ENCODE measurements around the gene UNC93A.
"Not testable (repeated sequence)": the region's sequence is repeated elsewhere in the genome, so short reads cannot be mapped to it uniquely, and the experiment has no call there.

Gene UNC93A

GRCh38 chr6:167317172-167317571 lies 26.1 kb downstream of the UNC93A start:
- DNase-seq, result no peak

DNA sequence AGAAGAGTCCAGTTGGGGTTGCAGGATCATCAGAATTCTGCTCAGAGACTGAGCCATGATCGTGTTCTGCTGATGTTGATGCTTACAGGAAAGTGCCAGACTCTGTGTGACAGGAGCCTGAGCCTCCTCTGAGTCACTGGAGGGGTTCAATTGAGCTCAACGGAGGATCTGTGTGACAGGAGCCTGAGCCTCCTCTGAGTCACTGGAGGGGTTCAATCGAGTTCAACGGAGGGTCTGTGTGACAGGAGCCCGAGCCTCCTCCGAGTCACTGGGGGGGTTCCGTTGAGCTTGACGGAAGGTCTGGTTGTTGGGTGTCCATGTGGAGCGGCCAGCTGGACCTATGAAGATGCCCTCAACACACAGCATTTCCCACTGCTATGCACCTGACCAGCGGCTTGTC lies 27.2 kb downstream of the UNC93A start:
- not testable (repeated sequence) for DNase-seq

DNA sequence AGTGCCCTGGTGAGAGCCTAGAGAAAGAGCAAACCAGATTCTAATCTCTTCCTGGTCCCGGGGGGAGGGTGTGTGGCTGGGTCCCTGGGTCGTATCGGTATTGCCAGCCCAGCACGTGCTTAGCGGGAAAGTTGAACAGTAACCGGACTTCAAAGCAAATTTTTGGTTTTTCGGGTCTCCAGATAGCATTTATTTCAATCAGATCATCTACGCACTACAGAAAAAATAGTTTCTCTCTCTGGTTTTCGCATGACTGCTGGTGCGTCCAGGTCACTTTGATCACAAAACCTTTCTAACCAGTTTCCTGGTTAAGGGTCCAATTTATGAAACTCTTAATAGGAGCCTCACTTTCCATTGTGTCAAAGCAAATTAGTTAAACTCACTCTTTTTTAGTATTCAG lies 27.7 kb downstream of the UNC93A start:
- not testable (repeated sequence) for DNase-seq

DNA sequence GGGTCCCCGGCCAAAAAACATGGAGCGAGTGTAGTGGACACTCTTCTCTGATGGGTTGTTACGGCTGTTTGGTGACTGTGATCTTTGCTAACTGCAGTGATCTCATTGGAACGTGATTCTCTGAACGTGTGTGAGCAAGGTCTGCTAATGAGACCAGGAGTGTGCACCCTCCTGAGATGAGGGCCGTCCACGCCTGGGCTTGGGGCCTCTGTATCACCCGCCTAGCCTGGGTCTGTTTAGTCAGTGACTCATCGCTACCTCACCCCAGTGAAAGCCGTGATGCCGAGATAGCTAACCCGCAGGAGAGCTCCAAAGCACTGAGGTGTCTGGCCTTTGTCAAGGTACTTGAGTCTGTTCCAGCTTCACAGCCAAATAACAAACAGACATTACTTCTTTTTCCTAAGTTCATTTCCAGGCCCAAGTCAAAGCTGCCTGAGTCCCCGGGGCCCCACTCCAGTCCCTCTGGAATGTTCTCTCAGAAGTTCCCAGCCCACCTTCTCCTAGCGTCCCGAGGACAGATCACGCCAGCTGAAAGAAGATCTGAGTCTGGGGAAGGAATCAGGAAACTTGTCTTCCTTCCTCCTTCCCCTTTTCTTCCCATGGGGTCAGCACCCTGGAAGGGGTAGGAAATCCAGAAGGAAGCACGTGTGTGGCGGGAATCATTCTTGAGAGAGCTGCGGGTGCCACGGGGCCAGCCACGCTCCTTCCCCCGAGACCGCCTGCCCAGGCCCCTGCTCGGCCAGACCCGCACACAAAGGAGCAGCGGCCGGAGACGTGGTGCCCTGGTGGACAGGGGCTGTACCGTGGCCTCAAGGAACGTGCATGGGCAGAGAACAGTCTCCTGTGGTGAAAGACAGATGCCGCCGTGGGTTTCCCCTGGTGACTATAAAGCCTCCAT lies 29.0 kb downstream of the UNC93A start:
- not testable (repeated sequence) for DNase-seq

- DNase-seq, result not testable (repeated sequence)
Measured at GRCh38 chr6:167320754-167321056, 29.6 kb downstream of the UNC93A start.

- not testable (repeated sequence) for DNase-seq
Measured at GRCh38 chr6:167321185-167321584, 30.1 kb downstream of the UNC93A start.

- DNase-seq, result no peak
Measured at GRCh38 chr6:167323111-167323510, 32.0 kb downstream of the UNC93A start.

DNA sequence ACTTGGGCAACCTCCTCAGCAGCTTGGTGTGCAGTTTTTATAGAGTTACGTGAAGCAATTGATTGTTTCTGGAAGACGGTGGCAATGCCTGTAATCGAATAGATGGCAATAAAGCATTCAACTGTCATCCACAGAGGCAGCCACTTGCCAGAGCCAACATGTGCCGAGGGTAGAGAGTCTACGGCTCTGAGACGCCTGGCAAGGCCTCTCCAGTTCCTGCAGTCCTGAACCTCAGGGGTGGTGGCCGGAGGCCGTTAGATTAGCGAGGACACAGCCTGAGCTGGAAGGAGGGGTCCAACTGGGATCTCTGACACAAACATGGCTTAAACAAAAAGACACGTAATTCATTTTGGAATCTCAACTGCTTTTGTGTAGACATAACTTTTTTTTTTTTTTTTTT lies 33.0 kb downstream of the UNC93A start:
- DNase-seq, result no peak

DNA sequence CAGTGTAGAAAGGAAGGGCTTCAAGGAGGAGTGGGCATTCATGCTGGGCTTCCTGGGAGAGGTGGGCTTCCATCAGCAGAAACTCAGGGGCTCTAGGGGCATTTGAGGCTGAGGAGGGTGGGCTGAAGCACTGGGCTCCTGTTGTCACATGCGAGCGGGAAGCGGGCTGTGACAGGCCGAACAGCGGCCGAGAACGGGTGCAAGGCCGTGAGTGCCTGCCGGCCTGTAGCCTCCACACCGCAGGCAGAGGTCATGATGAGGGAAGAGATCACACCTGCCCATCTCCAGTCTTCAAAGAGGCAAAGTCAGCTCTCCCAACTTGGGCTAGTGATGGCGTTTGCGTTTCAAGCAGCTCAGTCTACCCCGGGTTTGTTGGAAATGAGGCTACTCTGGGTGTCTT lies 34.7 kb downstream of the UNC93A start:
- no peak for DNase-seq

DNA sequence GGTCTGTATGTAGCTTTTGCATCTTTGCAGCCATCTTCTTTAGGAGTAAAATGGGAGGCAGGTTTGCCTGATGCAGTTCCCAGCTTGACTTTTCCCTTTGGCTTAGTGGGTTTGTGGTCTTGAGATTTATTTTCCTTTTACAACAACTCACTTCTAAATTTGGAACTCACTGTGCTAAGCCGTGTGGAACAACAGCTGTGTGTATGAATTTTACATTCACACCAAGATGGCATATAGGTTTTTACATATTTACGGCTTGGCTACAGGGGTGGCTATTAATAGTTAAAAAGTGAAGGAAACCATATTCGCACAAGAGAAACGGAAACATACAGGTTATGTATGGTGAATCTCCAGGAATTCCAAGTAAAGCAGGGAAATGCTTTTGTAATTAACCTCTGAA lies 36.3 kb downstream of the UNC93A start:
- no peak for DNase-seq

GRCh38 chr6:167328086-167328485 lies 37.0 kb downstream of the UNC93A start:
- DNase-seq, result no peak

- no peak for DNase-seq
Measured at GRCh38 chr6:167329014-167329413, 37.9 kb downstream of the UNC93A start.

DNA sequence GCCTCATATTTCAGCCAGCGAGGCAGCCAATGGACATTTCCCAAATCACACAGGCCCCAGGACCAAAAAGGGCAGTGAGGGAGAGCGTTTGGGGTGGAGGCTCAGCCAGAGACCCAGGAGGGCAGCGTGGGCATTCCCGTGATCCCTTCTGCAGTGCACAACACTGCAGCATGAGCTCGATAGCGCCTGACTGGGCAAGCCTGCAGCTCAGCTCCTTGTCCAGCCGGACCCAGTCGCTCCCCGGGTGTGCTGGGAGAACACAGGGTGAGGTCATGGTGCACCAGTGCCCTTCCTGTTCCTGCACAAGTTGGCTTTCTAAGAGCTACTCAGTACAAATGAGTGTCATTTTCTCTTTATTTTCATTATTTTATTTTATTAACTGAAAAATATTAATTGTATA lies 39.6 kb downstream of the UNC93A start:
- DNase-seq, result no peak

DNA sequence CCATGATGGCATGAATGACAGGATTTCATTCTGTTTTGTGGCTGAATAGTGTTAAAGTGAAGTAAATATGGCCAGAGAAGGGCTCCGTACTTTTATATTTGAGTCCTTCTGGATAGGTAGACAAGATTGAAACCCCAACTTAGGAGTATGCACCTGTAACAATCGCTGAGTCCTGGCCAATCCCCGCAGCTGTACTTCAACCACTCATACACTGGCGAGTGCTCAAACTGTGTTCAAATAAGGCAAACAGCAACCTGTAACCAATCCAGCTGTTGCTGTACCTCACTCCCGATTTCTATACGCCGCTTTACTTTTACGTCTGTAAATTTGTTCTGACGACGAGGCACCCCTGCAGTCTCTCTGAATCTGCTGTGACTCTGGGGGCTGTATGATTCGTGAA lies 40.5 kb downstream of the UNC93A start:
- DNase-seq, result no peak

DNA sequence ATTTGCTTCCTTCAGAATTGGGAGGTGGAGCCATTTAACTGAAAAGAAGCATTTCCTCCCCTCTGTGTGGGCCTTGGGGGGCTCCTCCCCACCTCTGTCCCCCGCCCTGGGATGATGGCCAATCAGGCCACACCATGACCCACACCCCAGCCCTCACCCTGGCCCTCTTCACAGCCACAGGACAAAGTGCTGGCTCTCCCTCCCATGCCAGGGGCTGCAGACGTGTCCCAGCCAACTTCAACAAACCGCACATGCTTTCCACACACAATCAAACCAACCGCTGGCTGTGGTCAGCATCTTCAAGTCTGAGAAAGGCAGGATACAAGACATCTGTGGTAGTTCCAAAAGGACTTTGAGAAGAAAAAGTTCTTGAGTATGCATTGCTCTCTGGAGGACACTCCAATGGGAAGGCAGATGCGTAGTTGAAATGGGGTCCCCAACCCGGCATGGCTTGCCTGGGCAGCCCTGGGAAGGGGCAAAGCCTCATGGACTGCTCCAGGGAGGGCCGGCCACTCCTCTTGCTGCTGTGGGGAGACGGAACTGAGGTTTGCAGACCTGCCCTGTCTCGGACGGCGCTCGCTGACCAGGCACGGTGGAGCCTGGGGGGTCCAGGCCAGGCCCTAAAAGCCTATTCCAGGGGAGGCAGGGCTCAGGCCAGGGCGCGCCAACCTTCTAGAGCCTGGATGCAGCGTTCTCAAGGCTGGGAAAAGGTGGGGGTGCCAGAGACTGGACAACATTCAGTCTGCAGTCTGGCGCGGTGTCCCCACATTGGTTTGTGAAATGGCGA lies 45.9 kb downstream of the UNC93A start:
- no peak for DNase-seq

DNA sequence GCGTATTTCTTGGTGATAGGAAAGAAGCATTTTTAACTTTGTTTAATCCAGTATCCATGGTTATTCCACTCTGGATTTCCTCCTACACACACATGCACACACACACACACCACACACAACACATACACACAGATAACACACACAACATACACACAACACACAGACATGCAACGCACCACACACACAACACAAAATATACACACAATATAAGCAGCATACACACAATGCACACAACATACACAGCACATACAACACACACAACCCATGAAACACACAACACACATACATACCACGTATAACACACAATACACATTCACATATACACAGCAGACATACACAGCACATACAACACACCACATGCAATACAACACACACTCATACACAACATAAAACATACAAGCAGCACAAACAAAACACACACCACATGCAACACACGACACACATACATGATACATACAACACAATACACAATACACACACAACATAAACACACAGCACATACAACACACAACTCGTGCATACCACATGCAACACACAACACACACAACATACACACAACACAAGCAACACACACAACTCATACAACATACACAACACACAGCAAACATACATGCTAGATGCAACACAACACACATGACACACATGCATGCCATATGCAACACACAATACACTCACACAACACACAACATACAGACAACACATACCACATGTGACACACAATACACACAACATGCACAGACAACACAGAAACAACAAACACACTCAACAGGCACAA lies 46.7 kb downstream of the UNC93A start:
- no peak for DNase-seq

DNA sequence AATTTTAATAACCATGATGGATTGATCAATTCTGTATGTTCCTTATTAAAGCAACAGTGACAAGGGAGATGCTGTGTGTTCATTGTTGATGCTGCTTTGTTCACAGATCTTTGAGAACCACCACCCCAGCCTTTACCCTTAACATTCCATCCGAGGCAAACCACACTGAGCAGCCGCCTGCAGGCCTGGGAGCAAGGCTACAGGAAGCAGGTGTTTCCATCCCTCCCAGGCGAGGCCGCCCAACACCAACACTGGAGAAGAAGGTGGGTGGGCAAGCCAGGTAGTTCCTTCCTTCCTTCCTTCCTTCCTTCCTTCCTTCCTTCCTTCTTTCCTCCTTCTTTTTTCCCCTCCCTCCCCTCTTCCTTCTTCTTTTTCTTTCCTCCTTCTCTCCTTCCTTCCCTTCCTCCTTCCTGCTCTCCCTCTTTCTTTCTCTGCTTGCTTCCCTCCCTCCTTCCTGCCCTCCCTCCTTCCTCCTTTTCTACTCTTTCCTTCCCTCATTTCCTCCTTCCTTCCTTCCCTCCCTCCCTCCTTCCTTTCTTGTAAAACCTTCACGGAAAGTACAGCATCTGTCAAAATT lies 47.5 kb downstream of the UNC93A start:
- DNase-seq, result no peak

GRCh38 chr6:167341038-167341583 lies 50.0 kb downstream of the UNC93A start:
- no peak for DNase-seq

DNA sequence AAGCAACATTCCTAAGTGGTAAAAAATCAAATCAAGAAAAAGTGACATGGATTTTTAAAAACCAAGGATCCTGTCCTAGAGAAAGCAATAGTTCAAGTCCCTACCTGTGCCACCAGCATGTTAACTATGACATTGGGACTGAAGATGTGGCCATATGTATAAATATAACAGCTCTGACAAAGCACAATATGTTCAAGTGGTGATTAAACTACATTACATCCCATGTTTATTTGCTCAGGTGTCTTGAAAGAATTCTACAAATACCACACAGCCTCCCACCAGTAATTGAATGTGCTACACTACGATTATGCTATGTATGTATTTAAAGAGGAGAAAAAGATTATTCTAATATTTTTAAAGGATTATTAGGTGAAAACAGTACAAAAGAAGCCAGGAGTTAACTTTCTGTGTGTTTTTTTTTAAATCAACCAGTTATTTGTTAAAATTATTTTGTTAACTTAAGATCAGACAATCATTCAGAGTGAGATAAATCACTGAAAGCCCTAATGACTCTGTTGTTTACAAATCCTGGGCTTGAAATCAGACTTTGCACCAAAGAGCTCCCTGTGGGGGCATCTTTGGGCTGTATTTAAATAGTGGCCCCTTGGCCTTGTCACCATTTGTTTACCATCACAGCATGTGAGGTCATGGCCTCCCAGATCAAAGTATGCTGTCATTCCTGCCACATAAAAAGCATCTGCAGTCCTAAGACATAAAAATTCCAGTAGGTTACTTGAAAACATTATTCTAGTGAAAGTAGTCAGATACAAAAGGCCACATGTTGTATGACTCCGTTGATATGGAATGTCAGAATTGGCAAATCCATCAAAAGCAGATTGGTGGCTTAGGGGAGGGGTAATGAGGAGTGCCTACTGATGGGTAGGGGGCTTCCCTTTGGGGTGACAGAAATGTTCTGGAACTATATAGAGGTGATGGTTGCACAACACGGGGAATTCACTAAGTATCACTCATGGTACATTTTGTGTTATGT lies 50.8 kb downstream of the UNC93A start:
- DNase-seq, result no peak

DNA sequence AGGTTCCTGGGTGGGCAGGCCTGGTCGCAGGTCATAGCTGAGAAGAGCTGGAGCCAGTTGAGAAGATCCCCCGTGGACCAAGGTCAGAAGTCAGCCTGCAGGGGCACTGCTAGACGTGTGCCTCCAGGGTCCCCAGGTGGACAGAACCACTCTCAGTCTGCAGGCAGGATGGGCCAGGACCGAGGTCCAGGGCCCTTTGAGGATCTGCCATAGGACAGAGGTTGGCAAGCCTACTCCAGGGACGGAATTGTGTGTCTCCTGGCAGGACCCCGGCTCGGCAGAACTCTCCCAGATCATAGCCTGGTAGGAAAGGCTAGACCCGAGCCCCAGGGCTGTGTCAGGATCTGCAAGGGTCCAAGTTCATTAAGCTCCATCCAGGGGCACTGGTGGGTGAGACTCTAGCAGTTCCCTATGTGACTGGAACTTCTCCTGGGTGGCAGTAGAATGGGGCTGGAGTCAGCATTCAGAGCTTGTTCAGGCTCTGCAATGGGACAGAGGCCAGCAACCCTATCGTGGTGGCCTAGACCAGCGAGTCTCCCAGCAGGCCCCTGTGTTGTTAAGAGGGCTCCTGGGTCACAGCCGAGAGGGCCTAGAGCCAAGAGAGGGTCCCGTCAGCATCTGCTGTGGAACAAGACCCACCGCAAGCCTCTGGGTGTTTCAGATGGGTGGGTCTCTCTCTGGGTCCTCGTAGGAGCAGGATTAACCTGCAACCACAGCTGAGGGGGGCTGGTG lies 51.9 kb downstream of the UNC93A start:
- DNase-seq, result no peak

GRCh38 chr6:167345348-167345747 lies 54.2 kb downstream of the UNC93A start:
- DNase-seq, result no peak

Measured in NCI-H524 (cell line).